GM18499 (cell line): ENCODE measurements around the gene DNM2.
"Not testable (repeated sequence)": the region's sequence is repeated elsewhere in the genome, so short reads cannot be mapped to it uniquely, and the experiment has no call there.

ENCODE experiments used
- ATAC-seq: cut with Tn5 transposase; IDR thresholded peaks from one replicate; pipeline ENCODE4 v1.9.1; 2021; ENCODE audit warnings: moderate number of reproducible peaks; ENCODE audit not compliant: insufficient read depth, unreplicated experiment

DNM2 gene

DNA sequence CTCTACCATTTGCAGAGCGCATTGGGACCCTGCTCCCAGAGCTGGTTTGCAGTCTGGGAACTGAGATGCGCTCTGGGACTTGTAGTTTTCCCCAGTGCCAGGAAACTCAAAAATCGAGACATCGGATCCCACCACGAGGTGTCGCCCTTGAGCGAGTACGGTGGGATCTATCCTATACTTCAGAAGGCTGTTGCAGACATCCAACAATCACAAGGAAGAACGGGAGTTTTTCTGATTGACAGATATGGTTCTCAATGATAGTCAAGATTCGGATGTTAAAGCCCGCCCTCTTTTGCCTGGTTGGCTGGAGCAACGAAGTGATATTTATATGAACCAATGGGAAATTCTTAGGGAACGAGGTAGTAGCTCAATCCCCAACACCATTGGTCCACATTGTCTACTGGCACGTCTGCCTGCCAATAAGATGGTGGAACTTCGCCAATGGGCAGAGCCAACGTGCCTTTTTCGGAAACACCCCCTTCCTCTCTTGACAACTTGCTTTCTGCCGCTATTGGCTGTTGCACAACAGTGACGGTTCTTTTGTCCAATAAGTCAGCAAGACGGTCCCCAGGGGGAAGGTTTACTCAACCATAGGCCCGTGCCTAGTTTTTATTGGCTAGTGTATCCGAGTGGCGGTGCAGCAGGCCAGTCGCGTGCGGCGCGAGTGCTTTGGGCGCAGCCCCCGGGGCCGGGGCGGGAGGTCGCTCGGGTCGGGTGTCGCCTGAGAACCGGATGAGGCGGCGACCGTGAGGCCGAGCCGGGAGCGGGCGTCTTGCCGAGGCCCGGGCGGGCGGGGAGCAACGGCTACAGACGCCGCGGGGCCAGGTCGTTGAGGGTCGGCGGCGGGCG lies at the start of gene DNM2:
Gene DNM2 (plus strand): TSS at position 724 of the 849 bp plus-strand sequence. CDS start 164 bp downstream, outside the sequence.
- ATAC-seq = peak; percentile 76

DNA sequence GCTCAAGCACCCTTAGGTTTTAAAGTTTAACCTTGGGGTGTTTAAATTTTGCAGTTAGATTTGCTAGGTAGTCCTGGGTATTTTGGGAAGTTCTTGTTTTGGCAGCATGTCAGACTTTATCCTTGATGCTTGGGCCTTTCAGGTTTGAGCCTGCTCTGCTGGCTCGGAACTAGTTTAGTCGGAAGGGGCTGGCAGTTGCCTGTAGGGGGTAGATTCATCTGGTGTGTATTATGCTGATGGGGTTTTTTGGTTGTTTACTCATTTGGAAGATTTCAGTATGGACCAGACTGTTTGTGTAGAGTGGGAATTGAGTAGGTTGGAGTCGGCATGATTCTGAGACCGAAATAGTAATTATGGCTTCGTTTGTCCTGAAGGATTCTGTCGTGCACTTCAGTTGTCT lies 48.6 kb upstream of the DNM2 start:
- ATAC-seq = no peak

DNA sequence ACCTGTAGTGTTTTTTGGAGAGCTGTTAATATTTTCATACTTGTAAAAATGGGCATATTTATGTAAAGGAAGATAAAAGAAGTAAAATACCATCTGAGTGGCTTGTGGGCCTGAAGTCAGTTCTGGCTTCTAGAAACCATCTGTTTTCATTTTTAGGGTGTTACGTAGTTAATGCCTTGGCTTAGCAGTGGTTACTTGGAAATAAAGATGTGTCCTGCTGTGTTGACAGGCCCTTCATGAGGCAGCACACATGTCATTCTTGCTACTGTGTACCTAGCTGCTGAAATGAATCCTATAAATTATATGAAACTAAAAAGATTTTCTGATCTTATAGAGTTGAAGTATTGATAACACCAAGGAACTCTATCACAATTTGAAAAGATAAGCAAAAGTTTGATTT lies 47.7 kb upstream of the DNM2 start:
- no peak for ATAC-seq

DNA sequence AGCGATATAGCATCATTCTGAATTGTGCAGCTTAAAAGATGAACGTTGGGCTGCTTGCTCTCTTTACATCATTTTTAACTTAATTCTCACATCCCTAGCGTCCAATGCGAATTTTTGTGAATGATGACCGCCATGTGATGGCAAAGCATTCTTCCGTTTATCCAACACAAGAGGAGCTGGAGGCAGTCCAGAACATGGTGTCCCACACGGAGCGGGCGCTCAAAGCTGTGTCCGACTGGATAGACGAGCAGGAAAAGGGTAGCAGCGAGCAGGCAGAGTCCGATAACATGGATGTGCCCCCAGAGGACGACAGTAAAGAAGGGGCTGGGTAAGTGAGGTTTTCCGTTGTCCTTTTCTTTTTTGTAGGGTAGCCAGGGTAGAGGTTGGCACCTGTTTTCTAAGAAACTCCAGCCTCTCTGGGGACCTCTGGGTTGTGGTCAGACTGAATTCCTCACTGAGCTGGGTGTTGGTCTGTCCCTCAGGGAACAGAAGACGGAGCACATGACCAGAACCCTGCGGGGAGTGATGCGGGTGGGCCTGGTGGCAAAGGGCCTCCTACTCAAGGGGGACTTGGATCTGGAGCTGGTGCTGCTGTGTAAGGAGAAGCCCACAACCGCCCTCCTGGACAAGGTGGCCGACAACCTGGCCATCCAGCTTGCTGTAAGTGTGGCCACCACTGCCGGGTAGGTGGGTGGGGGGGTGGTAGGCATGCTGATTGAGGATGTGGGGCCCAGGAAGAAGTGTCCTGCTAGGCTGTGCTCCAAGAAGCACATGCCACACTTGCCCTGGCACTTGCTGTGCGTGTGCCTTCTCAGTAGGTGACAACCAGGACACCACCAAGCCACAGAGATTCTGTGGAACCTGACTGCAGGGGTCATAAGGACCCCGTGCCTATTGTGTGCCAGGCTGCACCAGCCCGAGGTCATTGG lies 46.7 kb upstream of the DNM2 start:
- ATAC-seq = no peak

DNA sequence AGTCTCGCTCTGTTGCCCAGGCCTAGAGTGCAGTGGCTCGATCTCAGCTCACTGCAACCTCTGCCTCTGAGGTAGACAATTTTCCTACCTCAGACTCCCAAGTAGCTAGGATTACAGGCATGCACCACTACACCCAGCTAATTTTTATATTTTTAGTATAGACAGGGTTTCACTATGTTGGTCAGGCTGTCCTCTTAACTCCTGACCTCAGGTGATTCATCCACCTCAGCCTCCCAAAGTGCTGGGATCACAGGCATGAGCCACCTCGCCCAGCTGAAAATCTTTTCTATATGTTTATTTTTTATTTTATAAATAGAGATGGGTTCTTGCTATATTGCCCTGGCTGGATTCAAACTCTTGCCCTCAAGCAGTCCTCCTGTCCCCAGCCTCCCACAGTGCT lies 46.0 kb upstream of the DNM2 start:
- not testable (repeated sequence) for ATAC-seq

DNA sequence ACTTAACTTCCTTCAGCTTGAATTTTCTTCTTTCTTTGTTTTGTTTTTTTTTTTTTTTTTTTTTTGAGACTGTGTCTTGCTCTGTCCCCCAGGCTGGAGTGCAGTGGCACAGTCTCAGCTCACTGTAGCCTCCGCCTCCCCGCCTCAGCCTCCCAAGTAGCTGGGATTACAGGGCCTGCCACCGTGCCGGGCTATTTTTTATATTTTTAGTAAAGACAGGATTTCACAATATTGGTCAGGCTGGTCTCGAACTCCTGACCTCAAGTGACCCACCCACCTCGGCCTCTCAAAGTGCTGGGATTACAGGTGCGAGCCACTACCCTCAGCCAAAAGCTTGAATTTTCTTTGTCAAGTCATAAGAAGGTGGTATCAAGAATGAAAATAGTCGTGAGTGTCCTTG lies 42.7 kb upstream of the DNM2 start:
- ATAC-seq = not testable (repeated sequence)

DNA sequence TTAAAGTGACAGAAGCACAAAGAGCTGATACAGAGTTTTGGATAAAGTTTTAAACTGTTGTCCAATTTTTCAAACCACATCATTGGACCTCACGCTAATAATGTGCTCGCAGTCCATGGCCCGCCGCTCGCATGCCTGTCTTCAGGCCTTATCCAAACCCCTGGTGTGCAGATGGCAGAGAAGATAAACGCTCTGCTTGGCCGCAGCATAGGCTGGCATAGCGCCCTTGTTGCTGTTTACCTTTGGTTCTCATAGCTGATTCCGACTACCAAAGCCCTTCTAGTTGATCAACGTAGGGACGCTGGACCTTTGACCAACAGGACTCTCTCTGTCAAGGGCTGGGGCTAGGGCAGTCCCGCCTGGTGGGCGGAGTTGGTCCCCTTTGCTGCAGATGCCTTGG lies 40.1 kb upstream of the DNM2 start:
- no peak for ATAC-seq

DNA sequence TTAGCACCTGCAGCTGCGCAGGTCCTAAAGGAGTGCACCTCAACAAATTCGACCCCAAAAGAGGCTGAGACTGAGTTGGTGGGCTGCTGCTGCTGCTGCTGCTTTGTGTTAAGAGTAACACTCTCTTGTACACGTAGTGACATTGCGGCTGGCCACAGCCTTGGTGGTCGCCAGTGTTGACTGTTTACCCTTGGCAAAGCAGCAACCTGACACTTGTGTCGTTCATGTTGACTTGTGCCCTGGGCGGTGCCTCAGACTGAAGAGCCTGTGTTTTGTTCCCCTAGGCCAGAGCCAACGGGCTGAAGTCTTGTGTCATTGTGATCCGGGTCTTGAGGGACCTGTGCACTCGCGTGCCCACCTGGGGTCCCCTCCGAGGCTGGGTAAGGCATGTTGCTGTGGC lies 39.1 kb upstream of the DNM2 start:
- no peak for ATAC-seq

DNA sequence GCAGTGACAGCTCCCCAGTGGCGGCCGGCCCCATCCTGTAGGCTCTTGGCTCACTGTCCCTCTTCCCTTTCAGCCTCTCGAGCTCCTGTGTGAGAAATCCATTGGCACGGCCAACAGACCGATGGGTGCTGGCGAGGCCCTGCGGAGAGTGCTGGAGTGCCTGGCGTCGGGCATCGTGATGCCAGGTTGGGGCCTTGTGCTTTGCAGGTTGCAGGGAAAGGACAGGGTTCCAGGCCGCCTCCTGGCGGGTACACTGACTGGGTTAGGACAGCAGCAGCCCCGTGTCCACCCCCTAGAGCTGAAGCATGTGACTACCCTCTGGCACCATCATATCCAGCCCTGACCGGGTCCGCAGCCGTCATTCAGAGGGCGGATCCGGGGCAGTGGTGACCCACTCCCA lies 38.1 kb upstream of the DNM2 start:
- no peak for ATAC-seq

DNA sequence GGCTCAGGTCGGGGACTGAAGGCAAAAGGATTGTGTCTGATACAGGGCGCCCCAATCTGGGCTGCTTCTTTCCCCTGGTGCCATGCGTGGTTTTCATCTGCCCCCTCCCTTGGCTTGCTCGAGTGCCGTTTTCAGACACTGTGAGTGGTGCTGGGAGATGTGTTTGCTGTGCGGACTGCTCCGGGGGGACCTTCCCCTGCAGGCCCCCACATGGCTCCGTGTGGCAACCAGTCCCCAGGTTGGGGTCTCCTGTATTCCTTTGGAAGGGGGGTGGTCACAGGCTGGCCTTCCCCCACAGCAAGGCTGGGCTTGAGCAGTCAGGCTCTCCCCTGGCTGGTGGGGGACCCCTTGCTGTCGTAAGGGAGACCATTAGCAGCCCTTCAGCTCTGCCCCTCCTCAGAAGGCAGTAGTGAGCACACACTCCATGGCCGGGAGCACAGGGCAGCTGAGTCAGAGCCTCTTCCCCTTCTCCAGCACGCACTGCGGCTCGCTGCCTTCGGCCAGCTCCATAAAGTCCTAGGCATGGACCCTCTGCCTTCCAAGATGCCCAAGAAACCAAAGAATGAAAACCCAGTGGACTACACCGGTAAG lies 37.2 kb upstream of the DNM2 start:
- ATAC-seq = no peak

DNA sequence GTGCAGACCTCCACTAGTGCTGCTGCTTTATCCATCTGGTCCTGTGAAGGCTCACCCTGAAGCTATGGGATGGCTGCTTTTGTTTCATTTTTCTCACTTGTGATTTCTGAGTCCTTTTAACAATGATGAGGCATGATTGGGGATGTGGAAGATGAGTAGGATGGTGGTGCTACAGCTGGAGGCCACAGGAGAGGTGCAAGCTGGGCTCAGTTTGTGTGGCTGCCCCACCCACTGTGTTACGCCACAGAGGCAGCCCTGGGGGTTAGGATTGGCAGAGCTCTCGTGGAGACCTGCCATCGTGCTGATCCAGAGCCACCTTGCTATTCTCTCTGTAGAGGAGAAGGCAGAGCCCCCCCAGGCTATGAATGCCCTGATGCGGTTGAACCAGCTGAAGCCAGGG lies 36.2 kb upstream of the DNM2 start:
- no peak for ATAC-seq

DNA sequence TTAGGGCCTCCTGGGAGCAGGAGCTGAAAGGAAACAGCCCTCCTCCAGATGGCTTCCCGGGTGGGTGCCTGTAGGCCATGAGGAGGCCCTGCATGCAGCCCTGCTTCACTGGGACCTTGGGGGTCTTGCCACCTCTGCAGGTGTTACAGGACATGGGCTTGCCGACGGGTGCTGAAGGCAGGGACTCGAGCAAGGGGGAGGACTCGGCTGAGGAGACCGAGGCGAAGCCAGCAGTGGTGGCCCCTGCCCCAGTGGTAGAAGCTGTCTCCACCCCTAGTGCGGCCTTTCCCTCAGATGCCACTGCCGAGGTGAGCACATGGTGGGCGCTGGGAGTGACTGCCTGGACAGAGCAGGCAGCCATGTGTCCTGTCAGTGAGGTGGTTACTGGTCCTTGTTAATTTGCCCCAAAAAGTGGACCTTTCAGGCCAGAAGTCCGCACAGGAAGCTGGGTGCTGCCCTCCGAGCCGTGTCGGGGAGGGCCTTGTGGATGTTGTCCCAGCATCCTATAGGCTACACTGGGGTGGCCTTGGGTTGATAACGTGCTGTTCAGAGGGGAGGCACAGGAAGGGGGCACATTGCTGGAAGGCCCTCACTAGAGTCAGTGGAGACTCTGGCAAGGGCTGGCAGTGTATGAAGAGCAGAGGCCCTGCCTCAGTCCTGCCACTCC lies 35.3 kb upstream of the DNM2 start:
- ATAC-seq = no peak

DNA sequence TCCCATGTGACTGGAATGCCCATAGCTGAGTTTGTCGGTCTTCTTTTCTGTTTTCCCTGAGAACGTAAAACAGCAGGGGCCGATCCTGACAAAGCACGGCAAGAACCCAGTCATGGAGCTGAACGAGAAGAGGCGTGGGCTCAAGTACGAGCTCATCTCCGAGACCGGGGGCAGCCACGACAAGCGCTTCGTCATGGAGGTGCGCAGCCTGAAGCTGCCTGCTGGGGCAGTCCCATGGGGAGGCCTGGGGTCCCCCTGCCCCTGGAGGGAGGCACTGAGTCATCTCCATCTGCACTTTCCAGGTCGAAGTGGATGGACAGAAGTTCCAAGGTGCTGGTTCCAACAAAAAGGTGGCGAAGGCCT lies 34.8 kb upstream of the DNM2 start:
- no peak for ATAC-seq

DNA sequence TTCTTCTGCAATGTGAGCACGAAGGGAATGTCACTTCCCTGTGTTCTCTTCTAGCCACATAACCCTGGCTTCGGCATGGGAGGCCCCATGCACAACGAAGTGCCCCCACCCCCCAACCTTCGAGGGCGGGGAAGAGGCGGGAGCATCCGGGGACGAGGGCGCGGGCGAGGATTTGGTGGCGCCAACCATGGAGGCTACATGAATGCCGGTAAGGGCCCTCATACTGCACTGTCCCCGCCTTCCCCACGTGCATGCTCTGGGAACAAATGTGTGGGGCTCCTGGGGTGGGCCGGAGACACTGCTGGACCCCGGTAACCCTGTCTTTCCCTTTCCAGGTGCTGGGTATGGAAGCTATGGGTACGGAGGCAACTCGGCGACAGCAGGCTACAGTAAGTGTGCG lies 34.3 kb upstream of the DNM2 start:
- ATAC-seq = no peak

DNA sequence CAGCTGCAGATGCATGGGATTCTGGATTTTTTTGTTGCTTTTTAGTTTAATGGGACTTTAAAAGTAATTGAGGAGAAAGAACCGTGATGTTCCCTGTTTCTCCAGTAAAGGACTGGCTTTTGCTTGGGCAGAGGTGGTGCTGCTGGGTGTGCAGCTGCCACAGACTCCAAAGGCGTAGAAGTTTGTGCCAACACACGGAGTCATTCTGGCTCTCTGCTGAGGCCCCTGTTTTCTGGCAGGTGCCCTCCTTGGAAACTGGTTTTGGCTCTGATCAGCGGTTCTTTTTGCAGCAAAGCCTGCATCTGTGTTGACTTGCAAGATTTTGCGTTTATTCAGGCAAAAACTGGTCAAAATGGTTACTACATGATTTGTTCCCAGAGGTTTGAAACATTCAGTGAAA lies 32.7 kb upstream of the DNM2 start:
- no peak for ATAC-seq

DNA sequence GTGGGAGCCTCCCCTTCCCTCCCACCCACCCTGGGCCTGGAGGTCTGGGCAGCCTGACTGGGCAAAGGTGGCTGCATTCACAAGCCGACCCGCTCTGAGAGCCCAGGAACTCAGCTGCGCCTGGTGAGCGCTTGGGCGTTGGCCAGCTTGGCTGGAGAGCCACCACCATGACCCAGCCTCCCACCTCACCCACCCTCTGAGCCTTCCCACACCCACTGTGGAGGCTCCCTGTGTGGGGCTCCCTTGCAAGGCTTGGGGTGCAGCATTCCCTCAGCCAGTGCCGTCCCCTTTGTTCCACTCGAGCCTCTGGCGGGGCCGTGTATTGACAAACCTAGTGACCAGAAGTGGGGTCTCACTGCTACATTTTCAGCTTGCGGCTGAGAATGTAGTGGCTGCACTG lies 31.7 kb upstream of the DNM2 start:
- ATAC-seq = no peak

DNA sequence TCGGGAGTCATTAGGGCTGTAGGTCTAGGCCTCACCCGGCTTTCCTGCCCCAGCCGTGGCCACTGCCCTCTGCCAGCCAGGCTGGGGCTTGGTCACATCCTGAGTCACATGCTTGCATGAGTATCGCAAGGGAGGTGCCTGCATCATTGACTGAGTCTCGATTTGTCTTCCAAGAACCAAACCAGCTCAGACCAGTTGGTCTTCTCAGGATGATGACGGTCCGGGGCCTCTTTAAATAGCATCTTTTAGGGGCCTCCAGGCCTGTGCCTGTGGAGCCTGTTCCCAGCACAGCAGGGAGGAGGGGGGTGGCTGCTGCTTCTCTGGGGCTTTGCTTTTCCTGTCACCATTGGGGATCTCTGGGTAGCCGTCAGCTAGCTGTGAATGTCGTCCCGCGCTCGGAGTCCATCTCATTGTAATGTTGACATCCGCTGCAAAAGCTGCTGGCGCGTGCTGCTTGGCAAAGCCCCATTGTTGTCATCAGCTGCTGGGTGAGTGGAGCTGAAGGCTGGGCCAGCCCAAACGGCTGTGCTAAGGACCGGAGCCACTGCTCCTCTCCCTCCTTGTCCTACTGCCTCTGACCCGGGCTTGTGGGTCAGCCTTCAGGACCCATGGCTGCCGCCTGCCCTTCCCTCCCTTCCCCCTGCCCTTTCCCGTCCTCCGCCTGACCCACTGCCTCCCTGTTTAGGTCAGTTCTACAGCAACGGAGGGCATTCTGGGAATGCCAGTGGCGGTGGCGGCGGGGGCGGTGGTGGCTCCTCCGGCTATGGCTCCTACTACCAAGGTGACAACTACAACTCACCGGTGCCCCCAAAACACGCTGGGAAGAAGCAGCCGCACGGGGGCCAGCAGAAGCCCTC lies 31.0 kb upstream of the DNM2 start:
- ATAC-seq = no peak

DNA sequence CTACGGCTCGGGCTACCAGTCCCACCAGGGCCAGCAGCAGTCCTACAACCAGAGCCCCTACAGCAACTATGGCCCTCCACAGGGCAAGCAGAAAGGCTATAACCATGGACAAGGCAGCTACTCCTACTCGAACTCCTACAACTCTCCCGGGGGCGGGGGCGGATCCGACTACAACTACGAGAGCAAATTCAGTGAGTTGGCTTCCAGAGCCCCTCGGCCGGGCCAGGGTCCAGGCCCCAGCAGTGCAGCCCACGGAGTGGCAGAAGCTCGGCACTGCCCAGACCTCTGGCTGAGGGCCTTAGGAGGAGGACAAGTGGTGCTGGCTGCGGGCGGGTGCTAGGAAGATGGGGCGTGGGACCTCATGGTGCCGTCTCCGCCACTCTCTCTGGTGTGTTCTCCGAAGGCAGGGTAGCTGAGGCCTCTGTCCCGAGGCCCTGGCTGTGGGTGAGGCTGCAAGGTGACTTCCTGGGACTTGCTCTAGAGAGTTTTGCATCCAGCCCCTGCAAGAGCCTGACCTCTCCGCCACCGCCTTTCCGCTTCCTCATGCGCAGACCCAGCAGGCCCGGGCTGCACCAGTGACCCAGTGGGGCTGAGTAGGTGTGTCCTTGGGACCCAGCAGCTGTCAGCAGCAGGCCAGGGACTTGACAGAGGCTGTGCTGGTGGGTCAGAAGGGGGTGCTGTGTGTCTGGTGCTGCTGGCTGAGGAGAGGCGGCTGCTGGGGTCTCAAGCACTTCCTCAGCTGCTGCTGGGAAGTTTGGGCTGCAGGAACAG lies 30.2 kb upstream of the DNM2 start:
- no peak for ATAC-seq
